Neutrophil (primary cell): ENCODE results near the gene NPFFR2.

ENCODE experiments used
- H3K27ac ChIP-seq: fragments of 200-600 bp; sonication (generic); 2 replicates; pipeline ENCODE4 v1.5.1; 2016; ENCODE audit warnings: mild to moderate bottlenecking, moderate library complexity
- H3K27me3 ChIP-seq: fragments of 200-600 bp; sonication (generic); 2 replicates; pipeline ENCODE4 v1.6.0; 2016; ENCODE audit warnings: mild to moderate bottlenecking
- H3K36me3 ChIP-seq: fragments of 200-600 bp; sonication (generic); 2 replicates; pipeline ENCODE4 v1.5.1; 2017
- H3K4me1 ChIP-seq, 2 experiments: fragments of 200-600 bp in 1 of 2; sonication (generic) in 1 of 2; 1 replicate in 1 of 2; 2 replicates in 1 of 2; pipeline versions ENCODE4 v1.5.1 to v1.6.1; 2013 to 2016; ENCODE audit warnings: low read depth in 1 of 2, low read length in 1 of 2, mild to moderate bottlenecking in 1 of 2, moderate library complexity in 1 of 2; ENCODE audit not compliant: control insufficient read depth in 1 of 2, insufficient read depth in 1 of 2
- H3K4me3 ChIP-seq, 2 experiments: fragments of 200-600 bp in 1 of 2; sonication (generic) in 1 of 2; 1 replicate in 1 of 2; 2 replicates in 1 of 2; pipeline ENCODE4 v1.5.1; 2013 to 2016; ENCODE audit warnings: low read depth in 1 of 2, low read length in 1 of 2, mild to moderate bottlenecking in 1 of 2, moderate library complexity in 1 of 2
- H3K9me3 ChIP-seq: fragments of 200-600 bp; sonication (generic); 2 replicates; pipeline ENCODE4 v1.5.1; 2016
- CTCF ChIP-seq: fragments of 200-600 bp; sonication (generic); IDR thresholded peaks from 2 replicates; pipeline ENCODE4 v1.5.1; 2016; ENCODE audit warnings: antibody characterized with exemption

Gene NPFFR2

DNA sequence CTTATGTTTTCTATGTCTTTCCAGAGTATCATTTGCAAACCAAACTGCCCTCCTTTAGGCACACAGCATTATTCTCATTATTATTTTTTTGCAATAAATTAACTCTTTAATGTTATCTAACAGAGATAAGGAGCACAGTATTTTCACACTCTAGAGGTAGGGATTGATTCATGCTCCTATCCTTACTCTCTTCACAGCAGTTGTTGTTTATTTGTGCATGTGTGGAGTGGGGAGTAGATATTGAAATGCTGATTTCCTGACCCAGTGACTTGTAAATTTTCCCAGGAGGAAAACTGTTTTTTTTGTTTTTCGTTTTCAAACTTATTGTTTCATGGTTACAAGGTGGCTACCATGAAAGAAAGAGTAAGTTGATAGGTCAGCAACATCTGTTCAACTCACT is 140.0 kb downstream of the NPFFR2 start:
- H3K9me3 ChIP-seq: no peaks in the 10 kb centered on the region
- TF ChIP-seq CTCF: no peak
- H3K27me3 ChIP-seq: no peaks in the 10 kb centered on the region
- H3K4me1 ChIP-seq: no peaks in the 10 kb centered on the region
- no peaks in the 10 kb centered on the region for H3K36me3 ChIP-seq
- H3K27ac ChIP-seq: no peak overlapping the region
- H3K4me3 ChIP-seq: no peak overlapping the region

DNA sequence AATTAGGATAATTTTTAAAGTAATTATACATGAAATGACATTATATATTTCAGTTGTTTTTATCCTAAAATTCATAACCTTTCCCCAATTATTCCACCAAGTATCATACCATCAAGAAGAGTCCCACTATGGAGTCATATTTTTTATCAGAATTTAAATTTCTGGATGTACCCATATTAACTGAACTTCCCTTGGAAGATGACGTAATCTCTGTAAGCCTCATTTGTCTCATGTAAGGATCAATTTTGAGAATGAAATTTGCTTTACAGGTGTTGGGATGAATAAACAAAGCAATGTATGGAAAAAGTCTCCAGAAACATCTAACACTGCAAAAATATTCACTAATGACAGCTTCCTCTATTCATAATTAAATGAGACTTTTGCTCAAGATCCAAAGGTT is 147.5 kb downstream of the NPFFR2 start:
- no peaks in the 10 kb centered on the region for H3K9me3 ChIP-seq
- no peak for TF ChIP-seq CTCF
- H3K27ac ChIP-seq: no peak overlapping the region
- no peaks in the 10 kb centered on the region for H3K4me1 ChIP-seq
- H3K36me3 ChIP-seq: no peaks in the 10 kb centered on the region
- H3K4me3 ChIP-seq: no peak overlapping the region
- no peaks in the 10 kb centered on the region for H3K27me3 ChIP-seq

- no peak for TF ChIP-seq CTCF
- no peaks in the 10 kb centered on the region for H3K36me3 ChIP-seq
Observed at GRCh38 chr4:72186714-72187113, 154.9 kb downstream of the NPFFR2 start.

DNA sequence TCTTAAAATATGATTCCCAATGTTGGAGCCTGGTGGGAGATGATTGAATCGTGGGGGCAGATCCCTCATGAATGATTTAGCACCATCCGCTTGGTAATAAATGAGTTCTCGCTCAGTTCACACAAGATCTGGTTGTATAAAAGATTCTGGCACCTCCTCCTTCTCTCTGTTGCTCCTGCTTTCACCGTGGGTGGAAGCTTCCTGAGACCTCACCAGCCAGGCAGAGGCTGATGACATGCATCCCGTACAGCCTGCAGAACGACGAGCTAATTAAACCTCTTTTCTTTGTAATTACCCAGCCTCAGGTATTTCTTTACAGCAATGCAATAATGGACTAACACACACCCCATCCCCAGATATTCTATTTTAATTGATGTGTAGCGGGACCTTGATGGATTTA is 162.2 kb downstream of the NPFFR2 start:
- Histone ChIP-seq H3K4me1 (no peaks in the 10 kb centered on the region), H3K9me3 (no peaks in the 10 kb centered on the region), H3K36me3 (no peaks in the 10 kb centered on the region), H3K27me3 (no peaks in the 10 kb centered on the region), H3K4me3 (no peak overlapping the region), H3K27ac (no peak overlapping the region)
- TF ChIP-seq CTCF: no peak

More at GRCh38 chr4:72186714-72187113, 154.9 kb downstream of the NPFFR2 start:
- Histone ChIP-seq H3K4me1 (no peaks in the 10 kb centered on the region), H3K27me3 (no peaks in the 10 kb centered on the region), H3K27ac (no peak overlapping the region), H3K9me3 (no peaks in the 10 kb centered on the region), H3K4me3 (no peak overlapping the region)

GRCh38 chr4:72194453-72194852 is 162.7 kb downstream of the NPFFR2 start:
- Histone ChIP-seq H3K27me3 (no peaks in the 10 kb centered on the region), H3K9me3 (no peaks in the 10 kb centered on the region), H3K4me1 (no peaks in the 10 kb centered on the region), H3K27ac (no peak overlapping the region), H3K36me3 (no peaks in the 10 kb centered on the region), H3K4me3 (no peak overlapping the region)
- TF ChIP-seq CTCF: no peak
